Sigmoid colon (tissue), 7 donors: Measurements from ENCODE around the gene GAL3ST1. TPM values are rescaled to one million over a fixed set of nuclear protein-coding genes. Genes with fewer than 3 reads are reported as not detected.
A peak's percentile ranks its signal among the peaks of the same experiment; 100 is the strongest.

ENCODE experiments used
- DNase-seq: peaks from one replicate; pipeline ENCODE4 v3.0.0-alpha.2; 2019
- H3K27ac ChIP-seq, 4 donors: fragments of 200-600 bp; sonication (generic); one replicate each; pipeline ENCODE4 v1.5.1; 2016 to 2019; ENCODE audit warnings: mild to moderate bottlenecking in 1 of 4
- H3K27me3 ChIP-seq, 3 donors: fragments of 200-600 bp; sonication (generic); one replicate each; pipeline ENCODE4 v1.5.1; 2019; ENCODE audit warnings: mild to moderate bottlenecking in 1 of 3
- H3K36me3 ChIP-seq, 4 donors: fragments of 200-600 bp; sonication (generic); one replicate each; pipeline ENCODE4 v1.5.1; 2016 to 2019
- H3K4me1 ChIP-seq, 4 donors: fragments of 200-600 bp; sonication (generic); one replicate each; pipeline ENCODE4 v1.5.1; 2017 to 2019
- H3K4me3 ChIP-seq, 4 donors: fragments of 200-600 bp; sonication (generic); one replicate each; pipeline ENCODE4 v1.5.1; 2017 to 2019; ENCODE audit warnings: mild to moderate bottlenecking in 2 of 4, moderate library complexity in 1 of 4
- H3K9me3 ChIP-seq, 4 donors: fragments of 200-600 bp in 3 of 4; sonication (generic) in 3 of 4; one replicate each; pipeline versions ENCODE4 v1.5.1 to v1.6.1; 2013 to 2019
- EP300 ChIP-seq, 4 donors: sonication (generic); formaldehyde crosslinking; IDR thresholded peaks; one replicate each; pipeline ENCODE4 v1.6.1; 2017; ENCODE audit warnings: antibody characterized with exemption in 4 of 4
- POLR2A ChIP-seq, 2 donors: fragments of 450-650 bp; IDR thresholded peaks; one replicate each; pipeline ENCODE4 v1.6.1; 2016; ENCODE audit warnings: antibody characterized with exemption in 2 of 2, mild to moderate bottlenecking in 2 of 2, moderate library complexity in 2 of 2
- POLR2AphosphoS5 ChIP-seq, 4 donors: sonication (generic); formaldehyde crosslinking; IDR thresholded peaks; one replicate each; pipeline ENCODE4 v1.6.1; 2017; ENCODE audit warnings: antibody characterized with exemption in 4 of 4
- WGBS, 2 donors: extraction: QIAGEN DNeasy Blood & Tissue Kit; methylation state at CpG; one replicate each; pipeline ENCODE4 v1.1.7; 2013; 5-methylcytosine and 5-hydroxymethylcytosine counted together
- intact Hi-C: fragments of 100-400 bp; cut with DNase I; formaldehyde crosslinking; loops from one replicate; pipeline ENCODE4 v1.15.1; 2023
- polyA plus RNA-seq, 3 donors: library from polyadenylated mRNA; stranded (reverse); fragments of 200-250 nt; gene quantifications; one replicate each; pipeline ENCODE4 v1.2.3, GENCODE V29; 2013
- total RNA-seq, 4 donors: library from RNA; depleted of rRNA; stranded (reverse); fragments of >200 nt; gene quantifications; one replicate each; pipeline ENCODE4 v1.1.0, GENCODE V29; 2016
- TF ChIP-seq, protein P1 (sequence below), 4 experiments: fragments of 450-650 bp in 3 of 4; fragments of 200-600 bp in 1 of 4; IDR thresholded peaks; one replicate each; pipeline ENCODE4 v1.5.1; 2016 to 2019; ENCODE audit warnings: antibody characterized with exemption in 4 of 4, mild to moderate bottlenecking in 3 of 4, moderate library complexity in 2 of 4
- donor health status: healthy with polysubstance abuse.
- donor health status: Bipolar disorder and iron deficiency.
- donor health status: healthy.

The GAL3ST1 gene
- total and polyA plus RNA-seq, 7 donors, result 0.68 to 10.2 (median 2.8) TPM

DNA sequence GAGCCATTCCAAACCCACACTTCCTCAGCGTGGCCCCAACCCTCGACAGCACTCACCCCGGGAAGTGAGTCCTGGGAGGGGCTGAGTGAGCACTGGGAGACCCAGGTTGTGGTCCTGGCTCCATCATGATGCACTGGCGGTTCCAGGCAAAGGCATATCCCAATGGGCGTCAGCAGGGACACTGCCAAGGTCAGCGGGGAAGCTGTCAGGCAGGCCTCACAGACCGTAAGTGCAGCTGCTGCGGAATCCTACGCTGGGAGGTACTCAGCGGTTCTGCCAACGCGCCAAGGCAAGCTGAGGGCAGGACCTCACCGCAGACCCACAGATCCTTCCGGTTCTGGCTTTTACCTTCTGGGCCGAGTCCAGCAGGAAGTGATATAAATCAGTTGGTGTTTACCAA, 1.4 kb upstream of the GAL3ST1 start:
- H3K36me3 ChIP-seq, result peaks cover 49 to 56% (median 52%) of the 10 kb centered on the region in 4 donors
- DNase-seq, result no peak
- peaks cover 0 to 18% (median 14%) of the 10 kb centered on the region in 4 donors for H3K4me1 ChIP-seq
- intact Hi-C loops, result no loop called here
- peak overlapping the region; percentile 27 to 55 (median 42) for H3K27ac ChIP-seq
- TF ChIP-seq, protein P1, sequence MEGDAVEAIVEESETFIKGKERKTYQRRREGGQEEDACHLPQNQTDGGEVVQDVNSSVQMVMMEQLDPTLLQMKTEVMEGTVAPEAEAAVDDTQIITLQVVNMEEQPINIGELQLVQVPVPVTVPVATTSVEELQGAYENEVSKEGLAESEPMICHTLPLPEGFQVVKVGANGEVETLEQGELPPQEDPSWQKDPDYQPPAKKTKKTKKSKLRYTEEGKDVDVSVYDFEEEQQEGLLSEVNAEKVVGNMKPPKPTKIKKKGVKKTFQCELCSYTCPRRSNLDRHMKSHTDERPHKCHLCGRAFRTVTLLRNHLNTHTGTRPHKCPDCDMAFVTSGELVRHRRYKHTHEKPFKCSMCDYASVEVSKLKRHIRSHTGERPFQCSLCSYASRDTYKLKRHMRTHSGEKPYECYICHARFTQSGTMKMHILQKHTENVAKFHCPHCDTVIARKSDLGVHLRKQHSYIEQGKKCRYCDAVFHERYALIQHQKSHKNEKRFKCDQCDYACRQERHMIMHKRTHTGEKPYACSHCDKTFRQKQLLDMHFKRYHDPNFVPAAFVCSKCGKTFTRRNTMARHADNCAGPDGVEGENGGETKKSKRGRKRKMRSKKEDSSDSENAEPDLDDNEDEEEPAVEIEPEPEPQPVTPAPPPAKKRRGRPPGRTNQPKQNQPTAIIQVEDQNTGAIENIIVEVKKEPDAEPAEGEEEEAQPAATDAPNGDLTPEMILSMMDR (IDR thresholded peaks at IDR 0.05), result no peak
- no peak for TF ChIP-seq POLR2AphosphoS5 (IDR thresholded peaks at IDR 0.05)
- no peak overlapping the region for H3K4me3 ChIP-seq
- H3K9me3 ChIP-seq, result no peaks in the 10 kb centered on the region
- H3K27me3 ChIP-seq, result no peaks in the 10 kb centered on the region
- WGBS, 2 donors, result 56 to 79% methylated on average over 15 of the region's 15 CpGs

DNA sequence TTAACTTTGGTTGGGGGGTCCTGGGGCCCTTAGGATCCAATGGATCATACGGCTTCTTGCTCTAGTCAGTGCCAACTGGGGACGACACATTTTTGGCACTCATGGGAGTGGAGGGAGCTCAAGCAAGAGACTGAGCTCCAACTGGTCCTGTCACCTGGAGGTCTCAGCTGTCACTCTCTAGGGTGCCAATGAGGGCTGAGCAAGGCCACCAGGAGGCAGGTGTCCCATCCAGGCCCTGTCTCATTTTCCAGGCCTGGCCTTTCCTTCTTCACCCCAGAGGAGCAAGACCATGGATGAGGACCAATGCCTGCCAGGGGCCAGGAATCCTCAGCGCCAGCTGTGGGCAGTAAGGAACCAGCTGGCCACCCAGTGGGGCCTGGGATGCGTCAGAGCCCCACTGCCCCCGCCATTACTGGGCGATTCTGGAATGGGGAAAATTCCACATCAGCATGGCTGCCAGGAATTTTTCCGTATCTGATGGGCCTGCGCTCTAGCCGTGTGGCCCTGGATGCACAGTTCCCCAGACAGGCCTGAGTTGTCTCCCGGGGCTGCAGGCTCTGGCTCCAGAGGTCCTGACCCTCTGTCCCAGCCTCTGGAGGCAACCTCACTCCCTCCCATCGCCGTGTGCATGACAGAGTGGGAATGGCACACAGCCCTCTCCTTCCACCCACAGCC, 669 bp upstream of the GAL3ST1 start:
- TF ChIP-seq POLR2AphosphoS5 (IDR thresholded peaks at IDR 0.05) (peak in 3 of 4 donors; percentile 17 to 37 (median 21)), POLR2A (IDR thresholded peaks at IDR 0.05) (no peak), EP300 (IDR thresholded peaks at IDR 0.05) (no peak)
- TF ChIP-seq, protein P1 (IDR thresholded peaks at IDR 0.05), result no peak
- peak overlapping the region in 2 of 4 donors; percentile 28 to 29 for H3K4me3 ChIP-seq
- no peaks in the 10 kb centered on the region for H3K27me3 ChIP-seq
- H3K36me3 ChIP-seq, result peaks cover 42 to 49% (median 45%) of the 10 kb centered on the region in 4 donors
- 72 to 75% methylated on average over 12 of the region's 12 CpGs for WGBS, 2 donors
- H3K9me3 ChIP-seq, result no peaks in the 10 kb centered on the region
- intact Hi-C loops, result no loop called here
- peaks cover 0 to 18% (median 14%) of the 10 kb centered on the region in 4 donors for H3K4me1 ChIP-seq
- H3K27ac ChIP-seq, result peak overlapping the region; percentile 32 to 61 (median 48)
- DNase-seq, result no peak

DNA sequence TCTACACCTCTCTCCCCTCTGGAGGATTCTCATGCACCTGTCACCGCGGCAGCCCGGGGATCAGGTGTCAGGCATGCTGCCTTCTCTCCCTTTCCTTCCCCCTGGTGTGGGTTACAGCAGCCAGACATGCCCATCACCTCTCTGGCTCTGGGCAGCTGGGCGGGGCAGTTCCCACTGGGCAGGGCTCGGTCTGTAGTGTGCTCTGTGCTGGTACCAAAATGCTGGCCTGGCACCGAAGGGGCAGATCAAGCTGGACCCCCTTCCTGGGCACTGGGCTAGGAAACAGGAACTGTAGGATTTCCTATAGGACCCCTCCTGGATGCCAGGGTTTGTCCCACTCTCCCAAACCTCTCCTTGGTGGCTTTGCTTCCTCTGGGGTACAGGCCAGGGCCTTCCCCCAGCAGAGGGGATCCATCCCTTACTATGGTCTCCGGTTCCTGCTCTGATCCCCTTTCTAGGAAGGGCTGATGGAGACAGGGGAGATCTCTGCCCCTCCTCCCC, 821 bp downstream of the GAL3ST1 start:
- WGBS, 2 donors, result 11 to 41% methylated on average over 7 of the region's 7 CpGs
- TF ChIP-seq, protein P1 (IDR thresholded peaks at IDR 0.05), result no peak
- TF ChIP-seq EP300 (IDR thresholded peaks at IDR 0.05) (no peak), POLR2A (IDR thresholded peaks at IDR 0.05) (no peak), POLR2AphosphoS5 (IDR thresholded peaks at IDR 0.05) (no peak)
- H3K4me3 ChIP-seq, result peak overlapping the region in 2 of 4 donors; percentile 19 to 28

DNA sequence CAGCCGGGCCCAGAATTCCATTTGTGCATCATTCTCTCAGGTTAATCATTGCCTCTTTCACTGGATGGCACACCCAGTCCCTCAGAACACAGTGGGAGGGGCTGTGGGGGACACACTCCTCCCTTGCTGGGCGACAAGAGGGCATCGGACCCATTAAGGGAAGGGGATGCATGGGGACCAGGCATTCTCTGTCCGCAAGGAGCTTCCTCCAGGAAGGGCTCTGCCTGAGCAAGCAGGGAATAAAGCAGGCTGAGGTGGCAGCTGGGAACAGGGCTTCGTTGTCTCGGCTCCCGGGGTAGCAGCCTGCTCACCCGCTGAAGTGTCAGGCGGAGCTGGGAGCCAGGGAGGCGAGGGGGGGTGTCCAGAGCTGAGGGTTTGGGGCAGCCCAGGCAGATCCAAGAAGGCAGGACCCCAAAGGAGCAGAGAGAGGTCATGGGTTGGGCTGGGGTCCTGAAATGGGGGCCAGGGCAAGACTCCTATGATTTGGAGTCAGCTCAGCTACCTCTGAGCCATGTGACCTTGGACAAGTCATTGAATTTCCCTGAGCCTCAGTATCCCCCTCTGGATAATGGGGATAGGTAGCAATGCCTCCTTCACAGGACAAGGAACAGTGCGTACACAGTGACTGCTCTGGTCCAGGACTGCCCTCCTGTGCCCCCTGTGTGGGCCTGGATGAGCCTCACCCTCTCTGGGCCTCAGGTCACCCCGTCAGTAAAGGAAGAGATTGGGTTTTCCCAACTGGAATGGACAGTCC, 1.4 kb downstream of the GAL3ST1 start:
- H3K27me3 ChIP-seq, result no peaks in the 10 kb centered on the region
- no peak for TF ChIP-seq POLR2A (IDR thresholded peaks at IDR 0.05)
- no peak for TF ChIP-seq EP300 (IDR thresholded peaks at IDR 0.05)
- no peak for TF ChIP-seq POLR2AphosphoS5 (IDR thresholded peaks at IDR 0.05)
- TF ChIP-seq, protein P1 (IDR thresholded peaks at IDR 0.05), result no peak
- H3K27ac ChIP-seq, result peak overlapping the region in 1 of 4 donors; percentile 55
- H3K36me3 ChIP-seq, result peaks cover 21 to 27% (median 24%) of the 10 kb centered on the region in 4 donors
- DNase-seq, result no peak
- 11 to 50% methylated on average over 12 of the region's 12 CpGs for WGBS, 2 donors
- intact Hi-C loops, result no loop called here
- no peaks in the 10 kb centered on the region for H3K9me3 ChIP-seq
- no peak overlapping the region for H3K4me3 ChIP-seq
- peaks cover 0 to 18% (median 14%) of the 10 kb centered on the region in 4 donors for H3K4me1 ChIP-seq

More for the DNA sequence above, 821 bp downstream of the GAL3ST1 start:
- Histone ChIP-seq H3K9me3 (no peaks in the 10 kb centered on the region), H3K27me3 (no peaks in the 10 kb centered on the region), H3K27ac (peak overlapping the region in 3 of 4 donors; percentile 32 to 55 (median 45)), H3K4me1 (peaks cover 0 to 18% (median 14%) of the 10 kb centered on the region in 4 donors), H3K36me3 (peaks cover 27 to 34% (median 30%) of the 10 kb centered on the region in 4 donors)
- intact Hi-C loops, result no loop called here
- DNase-seq, result no peak
